Retinal pigment epithelial cell (primary cell): ENCODE results near the gene STK10.

ENCODE experiments used
- DNase-seq: peaks from one replicate; pipeline ENCODE4 v3.0.0-alpha.2; 2010; ENCODE audit warnings: low read depth
- H3K4me3 ChIP-seq: 2 replicates; pipeline ENCODE4 v1.5.1; 2011; ENCODE audit warnings: mild to moderate bottlenecking, low read length, control low read depth, moderate library complexity
- TF ChIP-seq, protein P1 (sequence below): conservative IDR thresholded peaks from 2 replicates; pipeline ENCODE4 v1.5.1; 2011; ENCODE audit warnings: low read depth, low read length, control low read depth, inconsistent platforms

Gene STK10

DNA sequence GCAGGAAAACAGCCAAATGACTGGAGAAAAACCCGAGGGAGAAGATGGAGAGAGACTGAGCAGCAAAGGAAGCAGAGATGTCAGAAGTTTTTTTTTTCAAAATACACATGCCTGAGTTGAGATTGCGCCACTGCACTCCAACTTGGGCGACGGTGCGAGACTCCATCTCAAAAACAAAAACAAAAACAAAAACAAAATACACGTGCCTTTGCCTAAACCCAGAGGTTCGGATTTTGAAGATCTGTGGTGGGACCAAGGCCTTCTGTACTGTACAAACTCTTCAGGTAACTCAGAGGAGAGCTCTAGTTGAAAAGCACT, 142.8 kb downstream of the STK10 start:
- no peak for DNase-seq
- TF ChIP-seq, protein P1, sequence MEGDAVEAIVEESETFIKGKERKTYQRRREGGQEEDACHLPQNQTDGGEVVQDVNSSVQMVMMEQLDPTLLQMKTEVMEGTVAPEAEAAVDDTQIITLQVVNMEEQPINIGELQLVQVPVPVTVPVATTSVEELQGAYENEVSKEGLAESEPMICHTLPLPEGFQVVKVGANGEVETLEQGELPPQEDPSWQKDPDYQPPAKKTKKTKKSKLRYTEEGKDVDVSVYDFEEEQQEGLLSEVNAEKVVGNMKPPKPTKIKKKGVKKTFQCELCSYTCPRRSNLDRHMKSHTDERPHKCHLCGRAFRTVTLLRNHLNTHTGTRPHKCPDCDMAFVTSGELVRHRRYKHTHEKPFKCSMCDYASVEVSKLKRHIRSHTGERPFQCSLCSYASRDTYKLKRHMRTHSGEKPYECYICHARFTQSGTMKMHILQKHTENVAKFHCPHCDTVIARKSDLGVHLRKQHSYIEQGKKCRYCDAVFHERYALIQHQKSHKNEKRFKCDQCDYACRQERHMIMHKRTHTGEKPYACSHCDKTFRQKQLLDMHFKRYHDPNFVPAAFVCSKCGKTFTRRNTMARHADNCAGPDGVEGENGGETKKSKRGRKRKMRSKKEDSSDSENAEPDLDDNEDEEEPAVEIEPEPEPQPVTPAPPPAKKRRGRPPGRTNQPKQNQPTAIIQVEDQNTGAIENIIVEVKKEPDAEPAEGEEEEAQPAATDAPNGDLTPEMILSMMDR = no peak
- no peak overlapping the region for H3K4me3 ChIP-seq

DNA sequence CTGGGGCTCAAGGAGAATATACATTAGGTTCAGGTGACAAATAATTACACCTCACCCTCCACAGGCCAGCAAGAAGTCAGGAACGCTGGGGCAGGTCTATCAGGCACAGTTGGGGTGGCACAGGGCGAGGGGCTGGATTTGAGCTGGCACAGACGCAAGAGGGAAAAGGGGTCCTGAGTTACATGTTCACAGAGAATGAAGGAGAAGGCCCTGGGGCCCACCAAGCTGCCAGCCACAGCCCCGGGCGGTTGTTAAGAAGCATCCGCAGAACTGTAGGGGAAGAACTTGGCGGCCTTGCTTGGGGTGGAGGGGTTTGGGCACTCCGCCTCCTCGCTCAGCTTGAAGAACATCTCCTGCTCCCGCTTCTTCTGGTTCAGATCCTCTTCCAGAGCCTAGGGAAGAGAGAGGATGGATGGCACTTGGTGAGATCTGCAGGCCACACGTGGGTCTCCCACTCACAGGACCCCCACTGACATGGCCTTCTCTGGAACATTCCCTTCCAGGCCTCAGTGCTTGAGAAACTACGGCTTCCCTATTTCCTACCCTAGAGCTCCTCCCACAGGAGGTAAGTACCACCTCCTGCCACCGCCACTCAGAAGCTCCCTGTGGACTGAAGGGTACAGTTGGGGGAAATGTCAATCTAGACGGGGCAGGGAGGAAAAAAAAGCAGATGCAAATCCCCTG, 143.3 kb downstream of the STK10 start:
- no peak overlapping the region for H3K4me3 ChIP-seq
- DNase-seq = no peak
- TF ChIP-seq, protein P1 = no peak

DNA sequence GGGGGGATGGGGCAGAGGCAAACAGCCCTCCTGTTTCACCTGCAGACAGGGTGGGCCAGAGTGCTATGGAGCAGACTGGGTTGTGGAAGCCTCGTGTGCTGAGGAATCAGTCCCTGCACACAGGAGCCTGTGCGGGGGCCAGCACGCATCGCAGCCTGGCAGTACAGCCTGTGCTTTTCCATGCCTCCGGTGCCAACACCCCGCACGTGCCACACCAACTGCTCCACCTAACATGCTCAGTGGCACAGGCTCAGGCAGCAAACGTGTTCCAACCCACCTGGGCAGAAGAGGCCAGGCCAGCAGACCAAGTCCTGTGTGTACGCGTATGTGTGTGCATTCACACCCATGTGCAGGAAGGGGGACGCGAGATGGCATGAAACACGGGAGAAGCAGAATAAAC, 144.2 kb downstream of the STK10 start:
- DNase-seq = no peak
- TF ChIP-seq, protein P1 = no peak
- H3K4me3 ChIP-seq = no peak overlapping the region

DNA sequence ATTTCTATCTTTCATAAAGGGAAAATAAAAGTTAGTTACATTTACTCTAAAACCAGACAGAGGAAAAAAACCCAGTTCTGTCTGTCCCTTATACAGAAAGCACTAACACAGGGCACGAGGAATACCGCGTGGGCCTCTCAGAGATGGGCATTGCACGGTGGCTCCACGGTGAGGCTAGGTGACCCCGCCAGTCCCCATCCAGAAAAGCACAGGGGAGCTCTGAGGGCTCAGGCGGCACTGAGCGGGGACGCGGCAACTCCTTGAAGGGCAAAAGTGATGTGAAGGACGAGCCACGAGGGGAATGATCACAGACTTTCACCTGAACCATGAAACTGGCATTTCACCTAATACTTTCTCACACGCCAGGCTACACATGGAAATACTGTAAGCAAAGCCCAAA, 145.8 kb downstream of the STK10 start:
- no peak for DNase-seq
- TF ChIP-seq, protein P1 = no peak
- no peak overlapping the region for H3K4me3 ChIP-seq

DNA sequence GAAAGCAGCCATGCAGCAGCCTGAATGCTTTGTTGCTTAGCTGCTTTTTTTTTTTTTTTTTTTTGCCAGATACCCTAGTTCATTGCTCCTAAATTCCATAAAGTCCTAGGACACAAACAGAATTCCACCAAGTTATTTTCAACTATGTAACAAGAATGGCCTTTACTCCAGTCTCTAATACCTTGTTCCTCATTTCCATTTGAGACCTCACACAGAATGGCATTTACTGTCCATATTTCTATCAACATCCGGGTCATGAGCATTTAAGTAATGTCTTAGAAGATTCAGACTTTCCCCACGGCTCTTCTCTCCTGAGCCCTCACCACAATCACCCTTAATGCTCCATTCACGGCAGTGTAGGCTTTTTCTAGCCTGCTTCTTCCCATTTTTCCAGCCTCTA, 149.9 kb downstream of the STK10 start:
- TF ChIP-seq, protein P1 = no peak
- no peak overlapping the region for H3K4me3 ChIP-seq
- DNase-seq = no peak

DNA sequence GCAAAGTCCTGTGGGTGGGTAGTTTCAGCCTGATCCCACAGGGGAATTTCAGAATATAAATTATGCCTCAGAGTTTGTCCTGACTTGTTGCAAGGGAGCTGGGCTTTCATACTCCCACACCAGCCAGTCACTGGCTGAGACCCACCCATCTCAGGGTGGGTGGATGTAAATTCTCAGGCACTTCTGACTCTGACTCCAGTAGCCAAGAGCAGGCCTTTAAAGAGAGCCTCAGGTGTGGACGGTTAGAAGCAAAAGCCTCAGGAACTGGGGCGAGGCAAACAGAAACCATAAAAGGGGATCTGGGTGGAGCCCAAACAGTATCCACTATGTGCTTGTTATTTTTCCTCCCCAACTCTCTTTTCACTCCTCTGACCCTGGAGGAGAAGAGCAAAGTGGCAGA, 153.0 kb downstream of the STK10 start:
- TF ChIP-seq, protein P1 = no peak
- no peak for DNase-seq

DNA sequence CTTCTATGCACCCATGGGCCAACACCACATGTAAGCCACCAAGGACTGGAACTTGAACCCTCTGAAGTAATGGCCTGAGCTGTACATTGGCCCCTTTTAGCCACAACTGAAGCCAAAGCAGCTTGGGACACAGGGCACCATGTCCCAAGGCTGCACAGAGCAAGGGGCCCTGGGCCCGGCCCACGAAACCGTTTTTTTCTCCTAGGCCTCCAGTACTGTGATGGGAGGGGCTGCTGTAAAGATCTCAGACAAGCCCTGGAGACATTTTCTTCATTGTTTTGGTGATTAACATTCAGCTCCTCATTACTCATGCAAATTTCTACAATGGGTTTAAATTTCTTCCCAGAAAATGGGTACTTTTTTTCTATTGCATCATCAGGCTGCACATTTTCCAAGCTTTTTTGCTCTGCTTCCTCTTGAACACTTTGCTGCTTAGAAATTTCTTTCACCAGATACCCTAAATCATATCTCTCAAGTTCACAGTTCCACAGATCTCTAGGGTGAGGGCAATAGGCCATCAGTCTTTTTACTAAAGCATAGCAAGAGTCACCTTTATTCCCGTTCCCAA, 156.0 kb downstream of the STK10 start:
- TF ChIP-seq, protein P1 = no peak
- no peak overlapping the region for H3K4me3 ChIP-seq
- no peak for DNase-seq

More for the DNA sequence above, 153.0 kb downstream of the STK10 start:
- no peak overlapping the region for H3K4me3 ChIP-seq
